Heart left ventricle (tissue), 13 donors: ENCODE results near the gene STAC2.

Experiments
- CTCF ChIP-seq, 12 donors: fragments of 200-600 bp; sonication (generic) in 4 of 12; IDR thresholded peaks; one replicate each; pipeline versions ENCODE4 v1.5.0 to v1.8.0; 2018 to 2022; ENCODE audit warnings: antibody characterized with exemption in 12 of 12, mild to moderate bottlenecking in 5 of 12
- POLR2A ChIP-seq, 2 donors: fragments of 450-650 bp; IDR thresholded peaks; one replicate each; pipeline ENCODE4 v1.6.1; 2017; ENCODE audit warnings: antibody characterized with exemption in 2 of 2, mild to moderate bottlenecking in 2 of 2, moderate library complexity in 2 of 2
- donor health status: ischemic (EF 13 %, LVEDD 7.1; RV severe dilation, severe dysfunction).
- donor health status: DM: no; HTN: yes; CAD: no.
- donor health status: DM: no; HTN: no; CAD: no.
- donor health status: ischemic (EF 25% LVEDD 6.9; RV normal size, moderate dysfunction).
- donor health status: ischemic (EF 25% LVEDD 5.7; RV mildly dilated, moderate dysfunction).
- donor health status: ischemic (EF 35%, LVEDD 5.7; RV mildly dilated, moderate dysfunction).
- donor health status: nonischemic (EF 11% LVEDD 7.7; RV severe dilation, severe dysfunction).
- donor health status: DM: yes; HTN: yes; CAD: no.
- donor health status: PGD.
- donor health status: ischemic (EF 29% LVEDD 5.4; RV normal size, mild dysfunction).
- donor health status: nonischemic (EF 23%, LVEDD 6.1; RV moderate dilation, normal function).

GRCh38 chr17:39231091-39231561 lies 5.4 kb upstream of the STAC2 start:
- TF ChIP-seq CTCF (IDR thresholded peaks at IDR 0.05) = no peak
- no peak for TF ChIP-seq POLR2A (IDR thresholded peaks at IDR 0.05)
